Lower leg skin (tissue), 3 donors: ENCODE data around the gene P2RX1.

Experiments
- CTCF ChIP-seq, 3 donors: fragments of 450-650 bp; IDR thresholded peaks; one replicate each; pipeline ENCODE4 v1.5.1; 2016; ENCODE audit warnings: antibody characterized with exemption in 3 of 3, mild to moderate bottlenecking in 3 of 3, moderate library complexity in 2 of 3
- POLR2A ChIP-seq, 2 donors: fragments of 450-650 bp; IDR thresholded peaks; one replicate each; pipeline ENCODE4 v1.6.1; 2016 to 2017; ENCODE audit warnings: antibody characterized with exemption in 2 of 2, mild to moderate bottlenecking in 1 of 2, moderate library complexity in 1 of 2

GRCh38 chr17:3944485-3945388 lies 28.5 kb upstream of the P2RX1 start:
- TF ChIP-seq CTCF (IDR thresholded peaks at IDR 0.05) (no peak), POLR2A (IDR thresholded peaks at IDR 0.05) (no peak)
